ENCODE measurements around the gene DAAM1.

Gene DAAM1

GRCh38 chr14:59341858-59342477, 153.5 kb downstream of the DAAM1 start:
- Histone ChIP-seq H3K36me3 (ENCODE audit: control insufficient read depth in 2 of 2, insufficient read depth in 2 of 2, low read length in 2 of 2) (peaks cover 12 to 19% of the 10 kb centered on the region in 2 donors), H3K9me3 (ENCODE audit: control insufficient read depth in 2 of 2, low read length in 2 of 2) (no peaks in the 10 kb centered on the region), H3K27ac (ENCODE audit: low read depth in 2 of 2, low read length in 2 of 2) (no peak overlapping the region), H3K27me3 (ENCODE audit: control insufficient read depth in 2 of 2, insufficient read depth in 2 of 2, low read length in 2 of 2) (no peaks in the 10 kb centered on the region), H3K4me3 (ENCODE audit: low read length in 2 of 2) (no peak overlapping the region), H3K4me1 (ENCODE audit: control insufficient read depth in 2 of 2, insufficient read depth in 2 of 2, low read length in 2 of 2) (no peaks in the 10 kb centered on the region), H3K9ac (ENCODE audit: low read depth in 1 of 2, low read length in 2 of 2) (no peak overlapping the region)

DNA sequence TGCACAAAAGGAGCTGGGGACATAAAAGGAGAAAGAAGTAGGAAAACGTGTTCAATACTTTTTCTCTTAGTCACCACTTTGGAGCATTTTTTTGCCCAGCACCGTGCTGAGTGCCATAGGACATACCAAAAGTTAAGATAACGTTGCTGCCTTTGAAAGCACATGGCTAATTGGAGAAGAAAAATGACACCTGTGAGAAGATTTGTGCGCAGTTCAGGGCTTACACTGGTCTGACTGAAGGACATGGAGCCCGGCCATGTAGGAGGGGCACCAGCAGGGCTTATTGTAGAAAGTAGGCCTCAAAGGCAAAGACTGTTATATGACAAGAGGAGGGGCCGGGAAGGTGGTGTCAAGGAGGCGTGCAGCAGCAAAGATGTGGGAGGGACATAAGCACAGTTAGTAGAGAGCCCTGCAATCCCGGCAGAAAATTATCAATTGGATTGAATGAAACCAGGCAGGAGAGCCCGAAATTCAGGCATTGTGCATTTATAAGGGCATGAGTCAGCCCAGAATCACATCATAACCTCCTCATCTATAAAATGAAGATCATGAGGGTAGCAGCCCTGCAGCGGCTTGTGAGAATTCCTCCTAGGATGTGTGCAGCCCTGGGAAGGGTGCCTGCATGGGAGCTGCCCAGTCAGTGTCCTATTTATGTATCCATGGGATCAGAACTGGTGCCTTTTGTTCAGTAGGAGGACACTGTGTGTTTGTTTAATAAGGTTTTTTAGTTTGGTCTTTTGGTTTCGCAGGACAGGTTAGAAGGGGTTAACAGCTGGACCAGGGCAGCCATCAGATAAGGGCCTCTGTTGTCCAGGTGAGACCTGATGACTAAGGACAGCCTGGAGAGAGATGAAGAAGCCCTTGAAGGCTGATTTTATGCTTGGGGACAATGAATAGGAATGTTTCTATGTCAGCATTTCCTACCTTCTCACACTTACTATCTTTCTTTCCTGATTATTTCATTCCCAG, 154.3 kb downstream of the DAAM1 start:
- no peaks in the 10 kb centered on the region for H3K27me3 ChIP-seq (ENCODE audit: control insufficient read depth in 2 of 2, insufficient read depth in 2 of 2, low read length in 2 of 2)
- H3K4me3 ChIP-seq (ENCODE audit: low read length in 2 of 2): no peak overlapping the region
- no peaks in the 10 kb centered on the region for H3K9me3 ChIP-seq (ENCODE audit: control insufficient read depth in 2 of 2, low read length in 2 of 2)
- no peaks in the 10 kb centered on the region for H3K4me1 ChIP-seq (ENCODE audit: control insufficient read depth in 2 of 2, insufficient read depth in 2 of 2, low read length in 2 of 2)
- H3K27ac ChIP-seq (ENCODE audit: low read depth in 2 of 2, low read length in 2 of 2): no peak overlapping the region
- peaks cover 12 to 19% of the 10 kb centered on the region in 2 donors for H3K36me3 ChIP-seq (ENCODE audit: control insufficient read depth in 2 of 2, insufficient read depth in 2 of 2, low read length in 2 of 2)
- no peak overlapping the region for H3K9ac ChIP-seq (ENCODE audit: low read depth in 1 of 2, low read length in 2 of 2)

DNA sequence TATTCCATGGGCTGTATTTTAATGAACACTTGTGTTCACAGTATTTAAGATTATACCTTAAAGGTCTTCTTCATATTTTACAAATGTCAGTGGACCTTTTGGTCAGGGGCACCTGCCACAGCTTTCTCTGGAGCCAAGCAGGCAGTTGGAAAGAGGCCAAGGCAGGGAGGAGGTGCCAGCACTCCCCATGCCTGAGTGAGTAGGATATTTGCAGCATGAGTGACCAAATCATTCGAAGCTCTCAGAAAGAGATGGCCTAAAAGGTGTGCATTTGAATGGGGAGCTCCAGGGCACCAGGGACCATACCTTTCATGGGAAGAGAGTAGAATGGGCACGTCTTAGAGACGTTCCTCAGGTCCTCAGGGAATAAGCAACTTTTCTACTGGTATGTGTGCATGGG, 155.1 kb downstream of the DAAM1 start:
- Histone ChIP-seq H3K27me3 (ENCODE audit: control insufficient read depth in 2 of 2, insufficient read depth in 2 of 2, low read length in 2 of 2) (no peaks in the 10 kb centered on the region), H3K9ac (ENCODE audit: low read depth in 1 of 2, low read length in 2 of 2) (no peak overlapping the region), H3K27ac (ENCODE audit: low read depth in 2 of 2, low read length in 2 of 2) (no peak overlapping the region), H3K9me3 (ENCODE audit: control insufficient read depth in 2 of 2, low read length in 2 of 2) (no peaks in the 10 kb centered on the region), H3K36me3 (ENCODE audit: control insufficient read depth in 2 of 2, insufficient read depth in 2 of 2, low read length in 2 of 2) (peaks cover 12 to 18% of the 10 kb centered on the region in 2 donors), H3K4me3 (ENCODE audit: low read length in 2 of 2) (no peak overlapping the region), H3K4me1 (ENCODE audit: control insufficient read depth in 2 of 2, insufficient read depth in 2 of 2, low read length in 2 of 2) (no peaks in the 10 kb centered on the region)

GRCh38 chr14:59344016-59344415, 155.5 kb downstream of the DAAM1 start:
- no peaks in the 10 kb centered on the region for H3K4me1 ChIP-seq (ENCODE audit: control insufficient read depth in 2 of 2, insufficient read depth in 2 of 2, low read length in 2 of 2)
- no peaks in the 10 kb centered on the region for H3K9me3 ChIP-seq (ENCODE audit: control insufficient read depth in 2 of 2, low read length in 2 of 2)
- no peak overlapping the region for H3K27ac ChIP-seq (ENCODE audit: low read depth in 2 of 2, low read length in 2 of 2)
- H3K9ac ChIP-seq (ENCODE audit: low read depth in 1 of 2, low read length in 2 of 2): no peak overlapping the region
- H3K4me3 ChIP-seq (ENCODE audit: low read length in 2 of 2): no peak overlapping the region
- H3K36me3 ChIP-seq (ENCODE audit: control insufficient read depth in 2 of 2, insufficient read depth in 2 of 2, low read length in 2 of 2): peaks cover 12 to 18% of the 10 kb centered on the region in 2 donors
- no peaks in the 10 kb centered on the region for H3K27me3 ChIP-seq (ENCODE audit: control insufficient read depth in 2 of 2, insufficient read depth in 2 of 2, low read length in 2 of 2)

GRCh38 chr14:59344691-59345455, 156.4 kb downstream of the DAAM1 start:
- H3K9ac ChIP-seq (ENCODE audit: low read depth in 1 of 2, low read length in 2 of 2): no peak overlapping the region
- peaks cover 10 to 22% of the 10 kb centered on the region in 2 donors for H3K36me3 ChIP-seq (ENCODE audit: control insufficient read depth in 2 of 2, insufficient read depth in 2 of 2, low read length in 2 of 2)
- H3K4me1 ChIP-seq (ENCODE audit: control insufficient read depth in 2 of 2, insufficient read depth in 2 of 2, low read length in 2 of 2): no peaks in the 10 kb centered on the region
- H3K4me3 ChIP-seq (ENCODE audit: low read length in 2 of 2): no peak overlapping the region
- H3K9me3 ChIP-seq (ENCODE audit: control insufficient read depth in 2 of 2, low read length in 2 of 2): no peaks in the 10 kb centered on the region
- H3K27me3 ChIP-seq (ENCODE audit: control insufficient read depth in 2 of 2, insufficient read depth in 2 of 2, low read length in 2 of 2): no peaks in the 10 kb centered on the region
- no peak overlapping the region for H3K27ac ChIP-seq (ENCODE audit: low read depth in 2 of 2, low read length in 2 of 2)

- no peak overlapping the region for H3K9ac ChIP-seq (ENCODE audit: low read depth in 1 of 2, low read length in 2 of 2)
- no peaks in the 10 kb centered on the region for H3K27me3 ChIP-seq (ENCODE audit: control insufficient read depth in 2 of 2, insufficient read depth in 2 of 2, low read length in 2 of 2)
- H3K36me3 ChIP-seq (ENCODE audit: control insufficient read depth in 2 of 2, insufficient read depth in 2 of 2, low read length in 2 of 2): peaks cover 18 to 24% of the 10 kb centered on the region in 2 donors
- H3K27ac ChIP-seq (ENCODE audit: low read depth in 2 of 2, low read length in 2 of 2): no peak overlapping the region
- no peaks in the 10 kb centered on the region for H3K9me3 ChIP-seq (ENCODE audit: control insufficient read depth in 2 of 2, low read length in 2 of 2)
- no peaks in the 10 kb centered on the region for H3K4me1 ChIP-seq (ENCODE audit: control insufficient read depth in 2 of 2, insufficient read depth in 2 of 2, low read length in 2 of 2)
- no peak overlapping the region for H3K4me3 ChIP-seq (ENCODE audit: low read length in 2 of 2)
Observed at GRCh38 chr14:59346329-59346728, 157.9 kb downstream of the DAAM1 start.

- Histone ChIP-seq H3K9ac (ENCODE audit: low read depth in 1 of 2, low read length in 2 of 2) (no peak overlapping the region), H3K27me3 (ENCODE audit: control insufficient read depth in 2 of 2, insufficient read depth in 2 of 2, low read length in 2 of 2) (no peaks in the 10 kb centered on the region), H3K27ac (ENCODE audit: low read depth in 2 of 2, low read length in 2 of 2) (peak overlapping the region in 1 of 2 donors; percentile 12), H3K36me3 (ENCODE audit: control insufficient read depth in 2 of 2, insufficient read depth in 2 of 2, low read length in 2 of 2) (peaks cover 21 to 23% of the 10 kb centered on the region in 2 donors), H3K4me1 (ENCODE audit: control insufficient read depth in 2 of 2, insufficient read depth in 2 of 2, low read length in 2 of 2) (no peaks in the 10 kb centered on the region), H3K9me3 (ENCODE audit: control insufficient read depth in 2 of 2, low read length in 2 of 2) (no peaks in the 10 kb centered on the region), H3K4me3 (ENCODE audit: low read length in 2 of 2) (no peak overlapping the region)
Observed at GRCh38 chr14:59346796-59347510, 158.5 kb downstream of the DAAM1 start.

DNA sequence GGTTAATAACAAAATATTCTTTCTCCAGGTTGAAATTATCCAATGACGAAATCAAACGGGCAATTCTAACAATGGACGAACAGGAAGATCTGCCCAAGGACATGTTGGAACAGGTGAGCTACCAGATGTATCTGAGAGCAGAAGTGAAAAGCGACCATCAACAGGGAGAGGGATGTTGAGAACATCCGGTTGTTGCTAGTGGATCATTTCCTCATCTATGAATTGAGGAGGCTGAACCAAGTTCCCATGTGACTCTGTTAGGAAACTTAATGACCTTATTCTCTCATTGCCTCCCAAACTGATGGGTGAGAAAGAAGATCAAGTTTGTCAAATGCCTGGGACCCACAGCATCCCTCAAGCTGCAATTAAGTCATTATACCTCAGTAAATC, 159.0 kb downstream of the DAAM1 start:
- no peak overlapping the region for H3K4me3 ChIP-seq (ENCODE audit: low read length in 2 of 2)
- no peaks in the 10 kb centered on the region for H3K9me3 ChIP-seq (ENCODE audit: control insufficient read depth in 2 of 2, low read length in 2 of 2)
- peaks cover 21 to 25% of the 10 kb centered on the region in 2 donors for H3K36me3 ChIP-seq (ENCODE audit: control insufficient read depth in 2 of 2, insufficient read depth in 2 of 2, low read length in 2 of 2)
- no peak overlapping the region for H3K27ac ChIP-seq (ENCODE audit: low read depth in 2 of 2, low read length in 2 of 2)
- H3K27me3 ChIP-seq (ENCODE audit: control insufficient read depth in 2 of 2, insufficient read depth in 2 of 2, low read length in 2 of 2): no peaks in the 10 kb centered on the region
- no peaks in the 10 kb centered on the region for H3K4me1 ChIP-seq (ENCODE audit: control insufficient read depth in 2 of 2, insufficient read depth in 2 of 2, low read length in 2 of 2)
- no peak overlapping the region for H3K9ac ChIP-seq (ENCODE audit: low read depth in 1 of 2, low read length in 2 of 2)

DNA sequence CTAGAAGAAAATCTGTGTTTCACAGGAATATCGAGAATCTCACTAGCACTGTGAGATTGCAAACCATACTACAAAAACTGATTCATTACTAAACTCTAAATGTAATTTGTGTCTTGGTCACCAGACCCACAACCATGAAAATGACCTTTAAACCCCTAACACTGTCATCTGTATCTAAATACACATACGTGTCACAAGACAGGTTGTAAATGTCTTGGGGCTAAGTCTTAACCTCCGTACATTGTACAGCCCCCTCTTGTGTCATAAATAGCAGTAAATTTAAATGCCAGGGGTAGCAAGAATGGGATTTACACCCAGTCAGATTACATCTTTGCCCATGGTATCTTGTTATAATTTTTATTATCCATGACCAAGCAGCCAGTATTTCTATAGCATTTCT, 159.4 kb downstream of the DAAM1 start:
- no peak overlapping the region for H3K9ac ChIP-seq (ENCODE audit: low read depth in 1 of 2, low read length in 2 of 2)
- H3K27me3 ChIP-seq (ENCODE audit: control insufficient read depth in 2 of 2, insufficient read depth in 2 of 2, low read length in 2 of 2): no peaks in the 10 kb centered on the region
- H3K36me3 ChIP-seq (ENCODE audit: control insufficient read depth in 2 of 2, insufficient read depth in 2 of 2, low read length in 2 of 2): peaks cover 22 to 27% of the 10 kb centered on the region in 2 donors
- H3K9me3 ChIP-seq (ENCODE audit: control insufficient read depth in 2 of 2, low read length in 2 of 2): no peaks in the 10 kb centered on the region
- no peak overlapping the region for H3K4me3 ChIP-seq (ENCODE audit: low read length in 2 of 2)
- no peak overlapping the region for H3K27ac ChIP-seq (ENCODE audit: low read depth in 2 of 2, low read length in 2 of 2)
- H3K4me1 ChIP-seq (ENCODE audit: control insufficient read depth in 2 of 2, insufficient read depth in 2 of 2, low read length in 2 of 2): no peaks in the 10 kb centered on the region

Data from mucosa of rectum (tissue), 2 donors.